ENCODE measurements around the gene SPAG6.

The SPAG6 gene

GRCh38 chr10:22463255-22463654 is 118.0 kb downstream of the SPAG6 start:
- no peak for DNase-seq

DNA sequence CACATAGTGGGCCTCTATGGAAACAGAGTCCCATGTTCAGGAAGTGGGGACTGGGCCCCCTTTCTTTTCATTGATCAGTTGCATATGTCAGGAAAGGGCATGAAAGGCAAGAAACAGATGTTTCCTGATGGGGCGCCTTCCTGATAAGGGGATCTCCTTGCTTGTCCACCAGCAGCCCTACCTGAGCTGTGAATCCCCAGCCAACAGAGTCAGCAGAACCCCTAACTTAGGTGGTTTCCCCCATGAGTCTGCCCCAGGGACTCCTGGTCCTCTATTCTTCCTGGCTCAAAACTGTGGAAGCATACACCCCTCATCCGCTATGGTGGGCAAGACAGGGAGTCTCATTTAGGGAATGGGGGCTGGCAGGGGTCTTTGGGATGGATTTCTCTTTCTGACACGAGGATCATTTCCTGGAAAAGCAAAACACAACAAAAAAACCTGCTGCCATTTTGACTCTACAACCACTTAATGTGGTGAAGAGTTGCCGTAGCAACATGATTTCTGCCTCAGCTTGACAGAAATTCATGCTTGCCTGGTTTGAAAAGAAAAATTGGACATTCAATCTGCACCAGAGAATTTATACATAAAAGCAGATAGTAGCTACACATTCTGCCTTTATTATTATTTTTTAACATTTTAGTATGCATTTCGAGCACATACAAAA is 119.8 kb downstream of the SPAG6 start:
- no peak for DNase-seq

DNA sequence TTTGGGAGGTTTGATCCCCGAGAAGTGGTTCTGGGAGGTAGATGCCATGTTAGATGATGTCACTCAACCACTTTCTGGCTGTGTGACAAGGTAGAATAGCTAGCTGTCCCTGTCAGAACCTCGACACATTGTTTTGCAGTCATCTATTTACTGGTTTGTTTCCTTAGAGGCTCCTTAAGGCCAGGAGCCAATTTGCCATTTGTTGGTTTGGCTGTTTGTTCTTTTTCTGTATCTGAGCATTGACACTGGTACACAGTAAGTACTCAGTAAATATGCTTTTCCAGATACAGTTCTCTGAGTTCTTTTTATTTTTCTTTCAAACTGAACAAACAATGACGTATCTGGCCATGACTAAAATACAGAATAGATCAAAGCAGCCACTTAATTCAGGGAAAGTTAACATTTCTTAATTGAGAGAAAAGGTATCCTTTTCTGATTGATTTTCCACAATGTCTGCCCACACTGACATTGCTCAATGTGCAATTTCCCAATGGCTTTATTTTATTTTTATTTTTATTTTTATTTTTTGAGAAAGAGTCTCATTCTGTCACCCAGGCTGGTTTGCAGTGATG is 121.6 kb downstream of the SPAG6 start:
- DNase-seq = no peak

Data from hematopoietic multipotent progenitor cell treated with erythropoietin and hydrocortisone succinate and interleukin-3 and kit ligand, for 4 days (in vitro differentiated cells).